Natural killer cell (primary cell): Measurements from ENCODE around the gene VDAC2. TPM values are rescaled to one million over a fixed set of nuclear protein-coding genes. Genes with fewer than 3 reads are reported as not detected.
A peak's percentile ranks its signal among the peaks of the same experiment; 100 is the strongest.

Source experiments
- ATAC-seq, 3 donors: fragments of 150-1000 bp in 2 of 3; fragments of 200-7000 bp in 1 of 3; cut with Tn5 transposase; 1 replicate in 1 of 3; 2 replicates in 2 of 3; pipeline ENCODE4 v1.10.0; 2021; ENCODE audit warnings: mild to moderate bottlenecking in 2 of 3, moderate library complexity in 2 of 3
- DNase-seq, 2 donors: peaks; one replicate each; pipeline versions ENCODE4 v3.0.0 to v3.0.0-alpha.2; 2013 to 2021; ENCODE audit warnings: mixed read lengths in 1 of 2
- H3K27ac ChIP-seq: one replicate; pipeline ENCODE4 v1.5.1; 2013; ENCODE audit warnings: mild to moderate bottlenecking, low read length
- H3K27me3 ChIP-seq: one replicate; pipeline ENCODE4 v1.6.1; 2013; ENCODE audit warnings: low read length; ENCODE audit not compliant: control insufficient read depth, insufficient read depth
- H3K36me3 ChIP-seq: one replicate; pipeline ENCODE4 v1.6.1; 2013; ENCODE audit warnings: low read length; ENCODE audit not compliant: control insufficient read depth, insufficient read depth
- H3K4me1 ChIP-seq: one replicate; pipeline ENCODE4 v1.6.1; 2013; ENCODE audit warnings: low read length; ENCODE audit not compliant: control insufficient read depth, insufficient read depth
- H3K4me3 ChIP-seq: one replicate; pipeline ENCODE4 v1.5.1; 2013; ENCODE audit warnings: low read length
- H3K9me3 ChIP-seq: one replicate; pipeline ENCODE4 v1.6.1; 2013; ENCODE audit warnings: low read length; ENCODE audit not compliant: control insufficient read depth, insufficient read depth
- H3K27ac Mint-ChIP-seq, 2 donors: one replicate each; pipeline ENCODE4 v1.8.0; 2022; ENCODE audit warnings: mild to moderate bottlenecking in 2 of 2, mixed read lengths in 2 of 2, moderate library complexity in 1 of 2
- H3K27me3 Mint-ChIP-seq, 2 donors: one replicate each; pipeline ENCODE4 v1.8.0; 2022; ENCODE audit warnings: low read depth in 2 of 2, mixed read lengths in 2 of 2
- H3K36me3 Mint-ChIP-seq: one replicate; pipeline ENCODE4 v1.8.0; 2022; ENCODE audit warnings: mixed read lengths
- H3K4me1 Mint-ChIP-seq, 2 donors: one replicate each; pipeline ENCODE4 v1.8.0; 2022; ENCODE audit warnings: mixed read lengths in 2 of 2
- H3K4me3 Mint-ChIP-seq: one replicate; pipeline ENCODE4 v1.8.0; 2022; ENCODE audit warnings: mild to moderate bottlenecking, moderate library complexity, mixed read lengths
- H3K9me3 Mint-ChIP-seq, 2 donors: one replicate each; pipeline ENCODE4 v1.8.0; 2022; ENCODE audit warnings: mixed read lengths in 2 of 2
- WGBS: methylation state at CpG from one replicate; pipeline ENCODE4 v1.1.7; 2013; ENCODE audit warnings: missing lambda C conversion rate; ENCODE audit not compliant: insufficient coverage; 5-methylcytosine and 5-hydroxymethylcytosine counted together
- intact Hi-C: fragments of 100-400 bp; cut with micrococcal nuclease; formaldehyde crosslinking; loops from one replicate; pipeline ENCODE4 v1.14.2; 2022
- total RNA-seq, 4 donors: library from RNA; stranded (reverse); fragments of 120-200 nt in 1 of 4; gene quantifications; one replicate each; pipeline versions ENCODE4 v1.2.3 to v1.2.4, GENCODE V29; 2013 to 2022
- TF ChIP-seq, protein P1 (sequence below): fragments of 200-600 bp; IDR thresholded peaks from one replicate; pipeline ENCODE4 v1.8.0; 2022; ENCODE audit warnings: antibody characterized with exemption

Gene VDAC2
- total RNA-seq, 3 donors from 2014 or later (not counting 1 experiment from before 2014, with no cell fraction given): 110 to 124 (median 117) TPM

DNA sequence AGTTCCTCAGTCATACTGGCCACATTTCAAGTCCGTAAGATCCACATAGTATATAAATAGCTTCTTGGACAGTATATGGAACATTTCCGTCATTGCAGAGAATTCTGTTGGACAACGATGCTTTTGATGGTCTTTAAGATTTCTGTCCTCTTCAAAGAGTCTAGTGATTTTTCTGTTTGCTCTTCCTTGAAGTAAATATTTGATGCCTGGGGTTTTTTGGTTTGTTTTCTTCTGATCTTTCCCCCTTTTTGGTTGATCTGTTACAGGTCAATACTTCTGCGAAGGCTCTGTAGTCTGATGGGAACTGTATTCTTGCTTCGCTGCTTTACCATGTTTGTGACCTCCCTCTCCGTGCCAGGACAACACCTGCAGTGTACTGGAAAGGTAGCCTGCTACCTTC, 42.3 kb upstream of the VDAC2 start:
- WGBS: 98% methylated on average over 5 of the region's 6 CpGs
- intact Hi-C loops: no loop called here
- no peak overlapping the region for H3K27ac ChIP-seq
- Mint-ChIP-seq H3K36me3 (no peaks in the 10 kb centered on the region), H3K27me3 (no peaks in the 10 kb centered on the region), H3K27ac (peak overlapping the region; percentile 80), H3K4me3 (peak overlapping the region; percentile 14), H3K9me3 (no peaks in the 10 kb centered on the region), H3K4me1 (peaks cover 28 to 32% of the 10 kb centered on the region in 2 donors)
- no peaks in the 10 kb centered on the region for H3K9me3 ChIP-seq
- DNase-seq (no peak), ATAC-seq (no peak)
- H3K36me3 ChIP-seq: peaks cover 9% of the 10 kb centered on the region
- peaks cover 27% of the 10 kb centered on the region for H3K4me1 ChIP-seq
- TF ChIP-seq, protein P1, sequence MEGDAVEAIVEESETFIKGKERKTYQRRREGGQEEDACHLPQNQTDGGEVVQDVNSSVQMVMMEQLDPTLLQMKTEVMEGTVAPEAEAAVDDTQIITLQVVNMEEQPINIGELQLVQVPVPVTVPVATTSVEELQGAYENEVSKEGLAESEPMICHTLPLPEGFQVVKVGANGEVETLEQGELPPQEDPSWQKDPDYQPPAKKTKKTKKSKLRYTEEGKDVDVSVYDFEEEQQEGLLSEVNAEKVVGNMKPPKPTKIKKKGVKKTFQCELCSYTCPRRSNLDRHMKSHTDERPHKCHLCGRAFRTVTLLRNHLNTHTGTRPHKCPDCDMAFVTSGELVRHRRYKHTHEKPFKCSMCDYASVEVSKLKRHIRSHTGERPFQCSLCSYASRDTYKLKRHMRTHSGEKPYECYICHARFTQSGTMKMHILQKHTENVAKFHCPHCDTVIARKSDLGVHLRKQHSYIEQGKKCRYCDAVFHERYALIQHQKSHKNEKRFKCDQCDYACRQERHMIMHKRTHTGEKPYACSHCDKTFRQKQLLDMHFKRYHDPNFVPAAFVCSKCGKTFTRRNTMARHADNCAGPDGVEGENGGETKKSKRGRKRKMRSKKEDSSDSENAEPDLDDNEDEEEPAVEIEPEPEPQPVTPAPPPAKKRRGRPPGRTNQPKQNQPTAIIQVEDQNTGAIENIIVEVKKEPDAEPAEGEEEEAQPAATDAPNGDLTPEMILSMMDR: no peak
- H3K4me3 ChIP-seq: no peak overlapping the region
- no peaks in the 10 kb centered on the region for H3K27me3 ChIP-seq

- no peak overlapping the region for H3K27ac ChIP-seq
- Mint-ChIP-seq H3K4me1 (peaks cover 28 to 31% of the 10 kb centered on the region in 2 donors), H3K9me3 (no peaks in the 10 kb centered on the region), H3K27ac (no peak overlapping the region), H3K36me3 (no peaks in the 10 kb centered on the region), H3K27me3 (no peaks in the 10 kb centered on the region), H3K4me3 (no peak overlapping the region)
- peaks cover 9% of the 10 kb centered on the region for H3K36me3 ChIP-seq
- WGBS: no CpG with 5 or more reads among the region's 1 CpG
- TF ChIP-seq, protein P1: no peak
- no peak overlapping the region for H3K4me3 ChIP-seq
- ATAC-seq (no peak), DNase-seq (no peak)
- intact Hi-C loops: no loop called here
- H3K9me3 ChIP-seq: no peaks in the 10 kb centered on the region
- peaks cover 27% of the 10 kb centered on the region for H3K4me1 ChIP-seq
- H3K27me3 ChIP-seq: no peaks in the 10 kb centered on the region
These were observed 40.4 kb upstream of the VDAC2 start for GRCh38 chr10:75170215-75170614.

- H3K4me3 ChIP-seq: no peak overlapping the region
- Mint-ChIP-seq H3K4me3 (no peak overlapping the region), H3K27me3 (no peaks in the 10 kb centered on the region), H3K27ac (peak overlapping the region in 1 of 2 donors; percentile 79), H3K4me1 (peaks cover 17 to 20% of the 10 kb centered on the region in 2 donors), H3K9me3 (no peaks in the 10 kb centered on the region), H3K36me3 (no peaks in the 10 kb centered on the region)
- no peak for ATAC-seq
- no peaks in the 10 kb centered on the region for H3K9me3 ChIP-seq
- H3K27me3 ChIP-seq: no peaks in the 10 kb centered on the region
- no peak overlapping the region for H3K27ac ChIP-seq
- DNase-seq: no peak
- H3K4me1 ChIP-seq: peaks cover 9% of the 10 kb centered on the region
- peaks cover 5% of the 10 kb centered on the region for H3K36me3 ChIP-seq
- WGBS: 94% methylated on average over 2 of the region's 2 CpGs
- intact Hi-C loops: no loop called here
- TF ChIP-seq, protein P1: no peak
These were observed 35.5 kb upstream of the VDAC2 start for GRCh38 chr10:75175046-75175445.

DNA sequence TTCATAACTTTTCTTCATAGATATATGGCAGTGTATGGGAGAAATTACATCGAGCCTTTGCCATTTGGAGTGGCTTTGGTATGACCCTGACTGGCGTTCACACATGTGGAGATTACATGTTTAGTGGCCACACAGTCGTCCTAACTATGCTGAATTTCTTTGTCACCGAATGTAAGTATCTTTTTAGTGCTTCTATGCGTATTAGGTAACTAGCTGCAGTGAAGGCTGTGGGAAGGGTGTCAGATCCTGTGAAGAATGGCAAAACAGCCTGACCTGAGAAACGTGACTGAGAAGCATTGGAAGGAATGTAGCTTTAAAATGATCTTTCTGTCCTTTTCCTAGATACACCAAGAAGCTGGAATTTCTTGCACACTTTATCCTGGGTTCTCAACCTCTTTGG, 34.5 kb upstream of the VDAC2 start:
- Histone ChIP-seq H3K27ac (peak overlapping the region; percentile 16), H3K9me3 (no peaks in the 10 kb centered on the region), H3K4me3 (no peak overlapping the region), H3K27me3 (no peaks in the 10 kb centered on the region), H3K36me3 (peaks cover 5% of the 10 kb centered on the region), H3K4me1 (peaks cover 9% of the 10 kb centered on the region)
- WGBS: 46% methylated on average over 5 of the region's 6 CpGs
- Mint-ChIP-seq H3K4me1 (peaks cover 17 to 20% of the 10 kb centered on the region in 2 donors), H3K27me3 (no peaks in the 10 kb centered on the region), H3K36me3 (no peaks in the 10 kb centered on the region), H3K4me3 (peak overlapping the region; percentile 66), H3K27ac (peak overlapping the region; percentile 61 to 79), H3K9me3 (no peaks in the 10 kb centered on the region)
- intact Hi-C loops: no loop called here
- TF ChIP-seq, protein P1: no peak
- DNase-seq (peak; percentile 20 to 28), ATAC-seq (peak; percentile 89 to 98 (median 94))
